H9 (cell line): ENCODE data around the gene FTO. TPM values are rescaled to one million over a fixed set of nuclear protein-coding genes. Genes with fewer than 3 reads are reported as not detected.

Experiments used
- DNase-seq: peaks from one replicate; pipeline ENCODE4 v3.0.0-alpha.2; 2017
- H2AFZ ChIP-seq: one replicate; pipeline ENCODE4 v1.6.1; 2013; ENCODE audit warnings: mild to moderate bottlenecking, low read length, control low read depth, moderate library complexity
- H2AK5ac ChIP-seq: 2 replicates; pipeline ENCODE4 v1.6.1; 2013; ENCODE audit warnings: low read length, control low read depth, mixed read lengths; ENCODE audit not compliant: insufficient read length
- H2BK120ac ChIP-seq: one replicate; pipeline ENCODE4 v1.6.1; 2013; ENCODE audit warnings: low read depth, mild to moderate bottlenecking, low read length, control low read depth, inconsistent platforms; ENCODE audit not compliant: poor library complexity, severe bottlenecking
- H2BK12ac ChIP-seq: 2 replicates; pipeline ENCODE4 v1.6.1; 2013; ENCODE audit warnings: low read length, control low read depth, mixed read lengths, low read depth; ENCODE audit not compliant: insufficient read length
- H2BK15ac ChIP-seq: 2 replicates; pipeline ENCODE4 v1.6.1; 2013; ENCODE audit warnings: low read depth, low read length, control low read depth
- H2BK20ac ChIP-seq: one replicate; pipeline ENCODE4 v1.6.1; 2013; ENCODE audit warnings: low read depth, mild to moderate bottlenecking, low read length, control low read depth, inconsistent platforms; ENCODE audit not compliant: poor library complexity, severe bottlenecking
- H2BK5ac ChIP-seq: 2 replicates; pipeline ENCODE4 v1.6.1; 2013; ENCODE audit warnings: low read length, control low read depth, mixed read lengths; ENCODE audit not compliant: insufficient read length
- H3K14ac ChIP-seq: 2 replicates; pipeline ENCODE4 v1.6.1; 2013; ENCODE audit warnings: low read length, control low read depth; ENCODE audit not compliant: insufficient read depth
- H3K18ac ChIP-seq: 2 replicates; pipeline ENCODE4 v1.6.1; 2013; ENCODE audit warnings: low read depth, mild to moderate bottlenecking, mixed read lengths, low read length, control low read depth; ENCODE audit not compliant: insufficient read length
- H3K23ac ChIP-seq: 2 replicates; pipeline ENCODE4 v1.6.1; 2013; ENCODE audit warnings: low read length, control low read depth, mixed read lengths, low read depth; ENCODE audit not compliant: insufficient read length
- H3K23me2 ChIP-seq: 2 replicates; pipeline ENCODE4 v1.6.1; 2013; ENCODE audit warnings: low read depth, mild to moderate bottlenecking, mixed read lengths, low read length, control low read depth; ENCODE audit not compliant: insufficient read length, poor library complexity, severe bottlenecking
- H3K27ac ChIP-seq: 2 replicates; pipeline ENCODE4 v1.5.1; 2013; ENCODE audit warnings: low read length, control low read depth, mixed read lengths, low read depth; ENCODE audit not compliant: insufficient read length
- H3K27me3 ChIP-seq: 2 replicates; pipeline ENCODE4 v1.6.1; 2013; ENCODE audit warnings: low read length, control low read depth, inconsistent platforms; ENCODE audit not compliant: insufficient read depth
- H3K4ac ChIP-seq: 2 replicates; pipeline ENCODE4 v1.6.1; 2013; ENCODE audit warnings: low read depth, mild to moderate bottlenecking, control low read depth, inconsistent platforms, low read length, moderate library complexity
- H3K4me1 ChIP-seq: 2 replicates; pipeline ENCODE4 v1.6.1; 2013; ENCODE audit warnings: low read length, control low read depth, inconsistent platforms; ENCODE audit not compliant: insufficient read depth
- H3K4me2 ChIP-seq: 2 replicates; pipeline ENCODE4 v1.6.1; 2013; ENCODE audit warnings: low read length, control low read depth, mixed read lengths; ENCODE audit not compliant: insufficient read length, insufficient read depth
- H3K56ac ChIP-seq: 2 replicates; pipeline ENCODE4 v1.6.1; 2013; ENCODE audit warnings: low read depth, mild to moderate bottlenecking, mixed read lengths, low read length, control low read depth; ENCODE audit not compliant: insufficient read length
- H3K79me1 ChIP-seq: 2 replicates; pipeline ENCODE4 v1.6.1; 2013; ENCODE audit warnings: low read depth, mild to moderate bottlenecking, moderate library complexity, low read length, control low read depth, inconsistent platforms; ENCODE audit not compliant: insufficient read depth, poor library complexity, severe bottlenecking
- H3K79me2 ChIP-seq: 2 replicates; pipeline ENCODE4 v1.6.1; 2013; ENCODE audit warnings: low read length, control low read depth, inconsistent platforms; ENCODE audit not compliant: insufficient read depth
- H3K9ac ChIP-seq: 2 replicates; pipeline ENCODE4 v1.6.1; 2013; ENCODE audit warnings: low read length, control low read depth, mixed read lengths; ENCODE audit not compliant: insufficient read length; ENCODE audit errors: extremely low read depth
- H3K9me3 ChIP-seq: one replicate; pipeline ENCODE4 v1.6.1; 2013; ENCODE audit warnings: low read depth, low read length, inconsistent platforms; ENCODE audit not compliant: control insufficient read depth
- H3T11ph ChIP-seq: one replicate; pipeline ENCODE4 v1.6.1; 2013; ENCODE audit warnings: mild to moderate bottlenecking, low read length, control low read depth, inconsistent platforms
- H4K20me1 ChIP-seq: one replicate; pipeline ENCODE4 v1.6.1; 2013; ENCODE audit not compliant: control insufficient read depth, insufficient read length, insufficient read depth
- H4K5ac ChIP-seq: 2 replicates; pipeline ENCODE4 v1.6.1; 2013; ENCODE audit warnings: low read depth, mild to moderate bottlenecking, mixed read lengths, low read length, control low read depth; ENCODE audit not compliant: insufficient read length
- H4K8ac ChIP-seq: replicated peaks from 2 replicates; pipeline ENCODE4 v1.6.1; 2013; ENCODE audit warnings: low read length, control low read depth, mixed read lengths, low read depth; ENCODE audit not compliant: insufficient read length
- H4K91ac ChIP-seq: 2 replicates; pipeline ENCODE4 v1.6.1; 2013; ENCODE audit warnings: low read depth, mild to moderate bottlenecking, moderate library complexity, mixed read lengths, low read length, control low read depth; ENCODE audit not compliant: insufficient read length
- H3K27ac Mint-ChIP-seq, 3 experiments: 2 replicates in 2 of 3; 3 replicates in 1 of 3; pipeline ENCODE4 v1.8.0; 2020 to 2021; ENCODE audit warnings: mixed read lengths in 3 of 3, mild to moderate bottlenecking in 1 of 3, moderate library complexity in 1 of 3
- H3K27me3 Mint-ChIP-seq: 2 replicates; pipeline ENCODE4 v1.8.0; 2021; ENCODE audit warnings: low read depth, mild to moderate bottlenecking, moderate library complexity, mixed read lengths
- H3K36me3 Mint-ChIP-seq, 3 experiments: 2 replicates in 2 of 3; 3 replicates in 1 of 3; pipeline ENCODE4 v1.8.0; 2020 to 2021; ENCODE audit warnings: low read depth in 3 of 3, mixed read lengths in 3 of 3; ENCODE audit not compliant: insufficient read depth in 1 of 3
- H3K4me1 Mint-ChIP-seq, 2 experiments: 2 replicates each; pipeline ENCODE4 v1.8.0; 2020; ENCODE audit warnings: mixed read lengths in 2 of 2
- H3K4me3 Mint-ChIP-seq, 2 experiments: 2 replicates in 1 of 2; 3 replicates in 1 of 2; pipeline ENCODE4 v1.8.0; 2020 to 2021; ENCODE audit warnings: mild to moderate bottlenecking in 2 of 2, mixed read lengths in 2 of 2, moderate library complexity in 1 of 2
- H3K9me3 Mint-ChIP-seq, 2 experiments: 2 replicates in 1 of 2; 3 replicates in 1 of 2; pipeline ENCODE4 v1.8.0; 2020; ENCODE audit warnings: mild to moderate bottlenecking in 2 of 2, mixed read lengths in 2 of 2, moderate library complexity in 1 of 2
- WGBS: extraction: QIAGEN DNeasy Blood & Tissue Kit; methylation state at CpG from one replicate; pipeline ENCODE4 v1.1.7; 2013; ENCODE audit warnings: missing lambda C conversion rate, low lambda C conversion rate, mixed read lengths; ENCODE audit not compliant: insufficient read length; ENCODE audit errors: extremely low coverage; 5-methylcytosine and 5-hydroxymethylcytosine counted together
- total RNA-seq: library from RNA; stranded (reverse); gene quantifications from 2 replicates; pipeline ENCODE4 v1.2.1, GENCODE V29; 2021
- TF ChIP-seq, protein P1 (sequence below): fragments of 200-600 bp; sonication (generic); conservative IDR thresholded peaks from 3 replicates; pipeline ENCODE4 v1.8.0; 2021; ENCODE audit warnings: antibody characterized with exemption, mild to moderate bottlenecking

Gene FTO
- total RNA-seq, 1 experiment from 2014 or later: 67.9 TPM

DNA sequence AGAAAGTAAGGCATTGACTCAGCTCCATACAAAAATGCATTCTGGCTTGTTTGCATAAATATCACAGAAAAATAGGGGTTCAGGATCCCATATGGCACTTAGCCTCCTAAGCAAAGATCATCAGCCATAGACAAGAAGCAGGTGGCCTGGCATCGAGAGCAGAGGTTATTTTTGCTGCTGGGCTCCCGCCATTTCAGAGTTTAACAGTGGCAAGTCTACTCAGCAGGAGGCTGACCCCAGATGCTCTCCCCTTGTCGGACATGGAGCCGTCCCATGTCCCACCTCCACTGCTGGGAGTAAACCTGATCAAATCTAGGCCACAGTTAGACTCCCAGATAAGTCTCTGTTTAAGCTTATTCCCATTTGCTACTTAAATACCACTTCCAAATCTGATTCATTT, 269.1 kb downstream of the FTO start:
- Histone ChIP-seq H3K79me2 (no peaks in the 10 kb centered on the region), H3K4me2 (no peak overlapping the region), H4K91ac (no peak overlapping the region), H3K18ac (no peak overlapping the region), H2AFZ (no peak overlapping the region), H3K79me1 (no peaks in the 10 kb centered on the region), H4K8ac (no peak overlapping the region), H3K27me3 (no peaks in the 10 kb centered on the region), H2BK120ac (no peak overlapping the region), H2BK5ac (no peak overlapping the region), H3K14ac (no peak overlapping the region), H3K4me1 (peaks cover 4% of the 10 kb centered on the region; the same call in 1 of the 2 replicates), H2BK12ac (no peak overlapping the region), H3K23ac (no peak overlapping the region), H2BK20ac (no peak overlapping the region), H2BK15ac (no peak overlapping the region), H3K9me3 (no peaks in the 10 kb centered on the region), H4K20me1 (no peaks in the 10 kb centered on the region), H3K56ac (no peak overlapping the region), H3T11ph (no peak overlapping the region), H4K5ac (no peak overlapping the region), H3K4ac (no peak overlapping the region), H3K23me2 (no peaks in the 10 kb centered on the region), H2AK5ac (no peak overlapping the region), H3K9ac (no peak overlapping the region), H3K27ac (no peak overlapping the region)
- no peak for DNase-seq
- no peaks in the 10 kb centered on the region for H3K27me3 Mint-ChIP-seq
- WGBS: no CpG with 5 or more reads among the region's 4 CpGs
- no peak overlapping the region for H3K27ac Mint-ChIP-seq
- H3K4me1 Mint-ChIP-seq: peaks cover 9% of the 10 kb centered on the region in 2 experiments
- no peak overlapping the region for H3K4me3 Mint-ChIP-seq
- H3K36me3 Mint-ChIP-seq: no peaks in the 10 kb centered on the region
- H3K9me3 Mint-ChIP-seq: no peaks in the 10 kb centered on the region
- TF ChIP-seq, protein P1, sequence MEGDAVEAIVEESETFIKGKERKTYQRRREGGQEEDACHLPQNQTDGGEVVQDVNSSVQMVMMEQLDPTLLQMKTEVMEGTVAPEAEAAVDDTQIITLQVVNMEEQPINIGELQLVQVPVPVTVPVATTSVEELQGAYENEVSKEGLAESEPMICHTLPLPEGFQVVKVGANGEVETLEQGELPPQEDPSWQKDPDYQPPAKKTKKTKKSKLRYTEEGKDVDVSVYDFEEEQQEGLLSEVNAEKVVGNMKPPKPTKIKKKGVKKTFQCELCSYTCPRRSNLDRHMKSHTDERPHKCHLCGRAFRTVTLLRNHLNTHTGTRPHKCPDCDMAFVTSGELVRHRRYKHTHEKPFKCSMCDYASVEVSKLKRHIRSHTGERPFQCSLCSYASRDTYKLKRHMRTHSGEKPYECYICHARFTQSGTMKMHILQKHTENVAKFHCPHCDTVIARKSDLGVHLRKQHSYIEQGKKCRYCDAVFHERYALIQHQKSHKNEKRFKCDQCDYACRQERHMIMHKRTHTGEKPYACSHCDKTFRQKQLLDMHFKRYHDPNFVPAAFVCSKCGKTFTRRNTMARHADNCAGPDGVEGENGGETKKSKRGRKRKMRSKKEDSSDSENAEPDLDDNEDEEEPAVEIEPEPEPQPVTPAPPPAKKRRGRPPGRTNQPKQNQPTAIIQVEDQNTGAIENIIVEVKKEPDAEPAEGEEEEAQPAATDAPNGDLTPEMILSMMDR: no peak
